Motor neuron (in vitro differentiated cells): ENCODE data around the gene POP4. TPM values are rescaled to one million over a fixed set of nuclear protein-coding genes. Genes with fewer than 3 reads are reported as not detected.

ENCODE experiments used
- ATAC-seq, 8 experiments: fragments of 200-7000 bp; cut with Tn5 transposase; replicated peaks in 6 of 8; 2 replicates each; pipeline ENCODE4 v1.8.0; 2021; ENCODE audit warnings: mild to moderate bottlenecking in 8 of 8, moderate library complexity in 8 of 8
- H3K27ac ChIP-seq, 2 donors: fragments of 250-450 bp; sonication (Bioruptor Pico); 2 replicates each; pipeline ENCODE4 v1.9.0; 2021; ENCODE audit warnings: antibody characterized with exemption in 2 of 2, mild to moderate bottlenecking in 2 of 2, moderate library complexity in 1 of 2
- H3K4me1 ChIP-seq, 2 donors: fragments of 250-450 bp; sonication (Bioruptor Pico); replicated peaks in 1 of 2; 2 replicates each; pipeline ENCODE4 v1.6.1; 2021; ENCODE audit warnings: antibody characterized with exemption in 2 of 2, mild to moderate bottlenecking in 2 of 2, moderate library complexity in 1 of 2
- H3K4me3 ChIP-seq, 5 donors: fragments of 250-450 bp; sonication (Bioruptor Pico); 2 replicates each; pipeline ENCODE4 v1.9.0; 2021; ENCODE audit warnings: antibody characterized with exemption in 5 of 5, mild to moderate bottlenecking in 5 of 5, moderate library complexity in 4 of 5
- WGBS, 10 experiments: fragments of 450-650 bp; shearing (Covaris generic); methylation state at CpG; one replicate each; pipeline ENCODE4 v1.0.0; 2022; 5-methylcytosine and 5-hydroxymethylcytosine counted together
- in situ Hi-C, 9 experiments: fragments of 400-800 bp; cut with MboI; loops; one replicate each; pipeline ENCODE4 v1.15.0; 2021; ENCODE audit warnings: low sequenced_read_pairs in 9 of 9, low pct_unique_long_range_greater_than_20kb in 2 of 9; ENCODE audit not compliant: unreplicated experiment in 9 of 9
- total RNA-seq, 8 experiments: library from RNA; unstranded; fragments of 300-600 nt; gene quantifications; 2 replicates each; pipeline versions ENCODE4 v1.2.3 to v1.2.4, GENCODE V29; 2022

The POP4 gene
- total RNA-seq, 8 experiments from 2014 or later: 38.2 to 115 (median 66.1) TPM

DNA sequence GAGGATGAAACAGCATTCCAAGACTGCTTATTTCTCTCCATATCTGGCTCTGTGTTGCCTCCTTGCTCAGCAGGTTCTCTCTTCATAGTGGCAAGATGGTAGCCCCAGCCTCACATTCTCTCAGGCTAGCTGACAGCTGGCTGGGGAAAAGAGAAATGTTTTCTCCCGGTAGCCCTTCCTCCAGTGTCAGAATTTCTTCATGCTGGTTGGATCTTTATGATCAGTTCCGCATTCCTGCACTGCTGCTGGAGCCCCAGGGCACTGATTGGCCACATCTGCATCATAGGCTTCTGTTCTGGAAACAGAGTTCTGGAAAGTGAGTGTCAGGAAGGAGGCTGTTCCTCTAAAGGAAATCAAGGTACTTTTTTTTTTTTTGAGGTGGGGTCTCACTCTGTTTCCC lies 24.6 kb downstream of the POP4 start:
- Histone ChIP-seq H3K27ac (no peak overlapping the region), H3K4me1 (no peaks in the 10 kb centered on the region), H3K4me3 (no peak overlapping the region)
- peak in 3 of 8 experiments; percentile 14 to 61 (median 49) for ATAC-seq
- 13 to 100% (median 83%) methylated on average over 1 to 2 of the region's 2 CpGs; no CpG with 5 or more reads in 3 of the 10 experiments for WGBS, 10 experiments
- in situ Hi-C loops: no loop called here

DNA sequence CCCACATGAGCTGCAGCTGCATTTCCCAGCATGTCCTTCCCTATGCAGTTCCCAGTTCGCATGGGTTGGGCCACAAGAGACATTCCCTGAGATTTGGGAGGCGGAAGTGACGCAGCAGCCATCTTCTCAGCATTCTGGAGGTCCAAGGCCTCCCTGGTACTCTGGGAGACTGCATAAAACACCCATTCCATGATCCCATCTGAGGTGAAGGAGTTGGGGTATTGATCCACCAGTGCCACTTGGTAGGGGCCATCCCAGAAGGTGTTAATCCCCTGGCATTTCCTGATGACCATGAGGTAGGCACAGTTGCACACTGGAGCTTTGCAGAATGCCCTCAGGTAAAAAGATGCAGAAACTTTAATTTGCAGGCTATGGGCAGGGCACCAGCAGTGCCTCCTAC lies 25.4 kb downstream of the POP4 start:
- in situ Hi-C loops: no loop called here
- no peak overlapping the region for H3K4me3 ChIP-seq
- H3K4me1 ChIP-seq: no peaks in the 10 kb centered on the region
- no peak for ATAC-seq
- 75 to 90% methylated on average over 2 to 3 of the region's 3 CpGs; no CpG with 5 or more reads in 8 of the 10 experiments for WGBS, 10 experiments
- H3K27ac ChIP-seq: no peak overlapping the region

DNA sequence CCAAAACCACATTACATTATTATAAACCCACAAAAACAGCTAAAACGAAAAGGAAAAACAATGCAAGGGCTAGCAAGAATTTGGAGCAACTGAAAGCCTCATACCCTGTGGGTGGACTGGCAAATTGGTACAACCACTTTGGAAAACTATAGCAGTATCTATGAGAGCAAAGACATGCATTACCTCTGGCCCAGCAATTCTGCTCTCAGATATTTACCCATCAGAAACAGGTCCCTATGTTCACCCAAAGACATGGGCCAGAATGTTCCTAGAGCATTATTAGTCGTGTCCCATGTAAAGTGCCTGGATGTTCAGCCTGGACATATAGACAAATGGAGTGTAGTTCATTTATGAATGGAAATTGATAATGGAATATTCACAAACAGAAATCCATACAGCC lies 27.9 kb downstream of the POP4 start:
- in situ Hi-C loops: no loop called here
- H3K27ac ChIP-seq: no peak overlapping the region
- H3K4me1 ChIP-seq: no peaks in the 10 kb centered on the region
- 8 to 94% (median 51%) methylated on average over 1 to 2 of the region's 2 CpGs; no CpG with 5 or more reads in 2 of the 10 experiments for WGBS, 10 experiments
- ATAC-seq: no peak
- no peak overlapping the region for H3K4me3 ChIP-seq

DNA sequence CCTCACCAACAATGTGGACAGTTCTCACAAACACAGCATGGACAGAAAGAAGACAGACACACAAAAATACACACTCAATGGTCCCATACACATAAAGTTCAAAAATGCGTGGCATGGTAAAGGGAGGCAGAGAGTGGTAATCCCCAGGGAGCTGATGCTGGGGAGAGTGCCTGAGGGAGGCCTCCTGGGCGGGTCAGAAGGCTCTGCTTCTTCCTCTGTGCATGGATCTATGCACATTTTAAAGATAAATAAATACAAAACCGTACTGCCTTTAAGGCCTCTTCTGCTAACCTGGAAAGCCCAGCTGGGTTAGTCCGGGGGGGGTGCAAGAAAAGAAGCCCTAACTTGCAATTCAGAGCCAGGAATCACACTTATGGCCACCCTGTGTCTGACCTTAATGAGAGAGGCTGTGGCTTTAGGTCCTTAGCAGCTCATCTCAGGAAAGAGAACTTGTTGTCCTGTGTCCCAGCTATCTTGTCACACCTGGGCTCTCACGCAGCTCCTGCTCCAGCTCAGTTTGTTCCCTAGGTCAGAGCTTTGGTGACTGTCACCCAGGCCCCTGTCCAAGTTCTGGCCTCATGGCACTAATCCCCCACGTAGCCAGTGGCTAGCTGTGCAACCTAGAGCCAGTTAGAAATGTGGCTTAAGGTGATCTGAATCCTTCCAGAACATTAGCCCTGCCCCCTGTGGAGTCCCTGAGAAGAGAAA lies 28.5 kb downstream of the POP4 start:
- 0 to 83% (median 64%) methylated on average over 1 to 3 of the region's 6 CpGs; no CpG with 5 or more reads in 1 of the 10 experiments for WGBS, 10 experiments
- Histone ChIP-seq H3K27ac (no peak overlapping the region), H3K4me3 (no peak overlapping the region), H3K4me1 (no peaks in the 10 kb centered on the region)
- peak in 3 of 8 experiments; percentile 70 to 93 (median 83) for ATAC-seq
- in situ Hi-C loops: no loop called here

DNA sequence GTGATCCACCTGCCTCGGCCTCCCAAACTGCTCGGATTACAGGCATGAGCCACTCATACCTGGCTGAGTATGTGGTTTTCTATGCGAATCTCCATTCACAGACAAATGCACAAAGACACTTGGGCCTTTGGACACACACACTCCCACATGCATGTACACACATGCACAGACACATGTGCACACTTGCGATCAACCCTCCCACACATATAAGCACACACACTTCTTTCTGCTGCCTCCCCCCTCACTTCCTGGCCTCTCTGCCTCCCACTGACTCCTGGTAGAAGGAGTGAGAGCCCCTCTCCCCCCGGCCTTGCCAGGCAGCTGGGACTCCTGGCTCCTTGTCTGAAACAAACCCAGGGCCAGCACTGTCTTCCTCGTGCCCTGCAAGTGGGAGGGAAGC lies 29.9 kb downstream of the POP4 start:
- no peak for ATAC-seq
- H3K27ac ChIP-seq: no peak overlapping the region
- in situ Hi-C loops: no loop called here
- no peaks in the 10 kb centered on the region for H3K4me1 ChIP-seq
- 70 to 100% (median 89%) methylated on average over 1 to 5 of the region's 6 CpGs; no CpG with 5 or more reads in 5 of the 10 experiments for WGBS, 10 experiments
- H3K4me3 ChIP-seq: no peak overlapping the region

DNA sequence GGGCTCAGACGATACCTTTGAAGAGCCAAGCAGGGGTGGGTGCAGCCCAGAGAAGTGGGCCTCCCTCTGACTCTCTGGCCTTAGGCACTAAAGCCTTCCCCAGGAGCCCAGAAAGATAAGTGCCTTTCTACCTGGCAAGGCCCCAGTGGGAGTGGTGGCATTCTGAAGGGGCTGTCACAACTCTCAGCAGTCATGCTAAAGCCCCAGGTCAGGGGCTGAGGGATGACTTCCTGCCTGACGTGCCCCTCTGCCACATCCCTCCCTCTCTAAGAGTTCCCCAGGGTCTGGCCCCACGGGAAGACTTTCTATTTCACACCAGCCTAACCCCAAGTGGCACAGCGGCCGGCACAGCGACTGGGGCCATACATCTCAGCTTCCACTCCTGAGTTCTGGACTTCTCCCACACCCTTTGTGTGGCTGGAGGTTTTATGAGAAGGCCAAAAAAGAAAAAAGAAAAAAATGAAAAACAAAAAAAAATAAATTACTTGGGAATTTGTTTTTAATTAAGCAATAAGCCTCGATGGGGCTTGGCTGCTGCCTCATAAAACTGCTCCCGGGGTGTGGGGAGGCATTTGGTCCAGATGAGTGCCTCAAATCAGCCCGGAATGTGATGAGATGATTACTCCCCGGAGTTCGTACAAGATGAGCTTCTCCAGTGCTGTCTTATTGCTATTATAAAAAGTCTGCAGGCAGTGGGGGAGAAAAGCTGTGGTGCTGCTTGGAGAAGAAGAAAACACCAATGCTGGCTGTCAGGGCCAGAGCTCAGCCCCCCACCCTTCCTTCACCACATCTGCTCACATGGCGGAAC lies 30.7 kb downstream of the POP4 start:
- Histone ChIP-seq H3K27ac (no peak overlapping the region), H3K4me1 (no peaks in the 10 kb centered on the region), H3K4me3 (no peak overlapping the region)
- in situ Hi-C loops: no loop called here
- WGBS, 10 experiments: 0 to 87% (median 71%) methylated on average over 1 to 10 of the region's 12 CpGs; no CpG with 5 or more reads in 1 of the 10 experiments
- ATAC-seq: no peak

DNA sequence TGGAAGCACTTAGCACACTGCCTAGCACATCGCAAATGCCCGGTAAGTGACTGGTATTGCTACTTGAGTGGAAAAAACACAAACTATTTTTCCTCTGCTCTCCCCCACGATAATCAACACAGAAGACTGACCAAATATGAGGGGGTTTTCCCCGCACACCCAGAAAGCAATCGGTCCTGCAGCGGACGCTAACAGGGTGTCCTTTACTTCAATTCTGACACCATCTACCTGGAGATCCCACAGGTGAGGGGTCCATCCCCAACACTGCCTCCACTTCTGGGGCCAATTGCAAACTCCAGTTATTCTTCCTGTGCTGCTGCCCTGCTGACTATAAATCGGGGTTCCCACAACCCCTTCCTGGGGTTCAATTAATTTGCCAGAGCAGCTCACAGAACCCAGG lies 33.0 kb downstream of the POP4 start:
- ATAC-seq: no peak
- H3K27ac ChIP-seq: no peak overlapping the region
- H3K4me1 ChIP-seq: no peaks in the 10 kb centered on the region
- H3K4me3 ChIP-seq: no peak overlapping the region
- WGBS, 10 experiments: 17 to 100% (median 100%) methylated on average over 1 to 4 of the region's 8 CpGs; no CpG with 5 or more reads in 2 of the 10 experiments
- in situ Hi-C loops: no loop called here

DNA sequence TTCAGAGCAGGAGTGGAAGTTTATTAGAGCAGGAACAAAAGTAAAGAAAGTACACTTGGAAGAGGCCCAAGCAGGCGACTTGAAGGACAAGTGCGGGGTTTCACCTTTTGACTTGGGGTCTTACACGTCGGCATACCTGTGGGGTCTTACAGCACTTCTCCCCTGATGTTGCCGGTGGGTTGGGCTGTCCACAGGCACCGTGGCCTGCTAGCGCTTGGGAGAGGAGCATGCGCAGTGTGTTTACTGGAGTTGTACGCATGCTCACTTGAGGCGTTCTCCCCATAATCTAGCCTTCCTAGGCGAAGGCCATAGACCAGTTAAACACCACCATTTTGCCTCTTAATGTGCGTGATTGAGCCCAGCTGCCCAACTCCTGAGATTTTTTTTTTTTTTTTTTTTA lies 34.1 kb downstream of the POP4 start:
- Histone ChIP-seq H3K4me3 (no peak overlapping the region), H3K27ac (no peak overlapping the region), H3K4me1 (no peaks in the 10 kb centered on the region)
- in situ Hi-C loops: no loop called here
- WGBS, 10 experiments: 68 to 100% (median 85%) methylated on average over 2 to 11 of the region's 12 CpGs; no CpG with 5 or more reads in 1 of the 10 experiments
- no peak for ATAC-seq

DNA sequence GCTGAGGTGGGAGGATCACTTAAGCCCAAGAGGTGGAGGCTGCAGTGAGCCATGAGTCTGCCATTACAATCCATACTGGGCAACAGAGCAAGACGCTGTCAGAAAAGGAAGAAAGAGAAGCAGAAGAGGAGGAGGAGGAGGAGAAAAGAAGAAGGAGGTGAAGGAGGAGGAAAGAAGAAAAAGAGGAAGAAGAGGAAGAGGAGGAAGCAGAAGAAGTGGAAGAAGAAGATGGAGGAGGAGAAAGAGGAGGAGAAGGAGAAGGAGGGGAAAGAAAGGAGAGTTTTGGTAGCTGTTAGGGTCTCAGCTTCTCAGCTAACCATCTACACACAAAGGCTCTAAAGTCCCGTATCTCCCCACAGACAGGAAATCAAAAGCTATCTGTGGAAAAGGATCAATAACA lies 35.5 kb downstream of the POP4 start:
- ATAC-seq: no peak
- WGBS, 10 experiments: 40 to 100% (median 86%) methylated on average over 1 to 2 of the region's 2 CpGs; no CpG with 5 or more reads in 1 of the 10 experiments
- in situ Hi-C loops: no loop called here
- Histone ChIP-seq H3K4me1 (no peaks in the 10 kb centered on the region), H3K4me3 (no peak overlapping the region), H3K27ac (no peak overlapping the region)

DNA sequence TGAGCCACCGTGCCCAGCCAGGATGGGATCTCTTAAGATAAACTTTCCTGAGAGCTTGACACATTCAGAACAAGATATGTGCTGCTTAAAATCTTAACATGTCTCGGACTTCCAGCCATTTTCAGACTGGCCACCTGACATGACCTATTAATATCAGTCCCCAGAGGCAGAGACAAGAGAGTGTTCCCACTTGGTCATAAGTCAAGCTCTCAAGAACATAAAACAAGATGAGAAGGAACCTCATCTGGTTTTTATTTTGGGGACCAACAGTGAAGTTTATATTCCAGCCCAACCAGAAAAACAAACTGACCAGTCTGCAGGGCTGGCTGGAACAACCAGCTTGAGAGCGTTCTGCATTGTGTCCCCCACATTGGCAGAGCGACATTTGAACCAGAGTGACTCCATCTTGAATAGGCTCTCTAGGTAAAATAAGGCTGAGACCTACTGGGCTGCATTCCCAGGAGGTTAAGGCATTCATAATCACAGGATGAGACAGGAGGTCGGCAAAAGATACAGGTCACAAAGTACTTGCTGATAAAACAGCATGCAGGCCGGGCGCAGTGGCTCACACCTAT lies 37.4 kb downstream of the POP4 start:
- Histone ChIP-seq H3K4me3 (no peak overlapping the region), H3K27ac (no peak overlapping the region), H3K4me1 (no peaks in the 10 kb centered on the region)
- no peak for ATAC-seq
- in situ Hi-C loops: no loop called here
- WGBS, 10 experiments: 0 to 100% (median 90%) methylated on average over 2 to 5 of the region's 7 CpGs; no CpG with 5 or more reads in 1 of the 10 experiments

DNA sequence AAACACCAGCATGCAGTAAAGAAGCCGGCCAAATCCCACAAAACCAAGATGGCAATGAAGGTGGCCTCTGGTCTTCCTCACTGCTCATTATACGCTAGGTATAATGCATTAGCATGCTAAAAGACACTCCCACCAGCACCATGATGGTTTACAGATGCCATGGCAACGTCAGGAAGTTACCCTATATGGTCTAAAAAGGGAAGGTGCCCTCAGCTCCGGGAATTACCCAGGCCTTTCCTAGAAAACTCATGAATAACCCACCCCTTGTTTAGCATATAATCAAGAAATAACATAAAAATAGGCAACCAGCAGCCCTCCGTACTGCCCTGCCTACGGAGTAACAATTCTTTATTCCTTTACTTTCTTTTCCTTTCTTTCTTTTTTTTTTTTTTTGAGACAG lies 38.1 kb downstream of the POP4 start:
- Histone ChIP-seq H3K4me1 (no peaks in the 10 kb centered on the region), H3K4me3 (no peak overlapping the region), H3K27ac (no peak overlapping the region)
- WGBS, 10 experiments: 59 to 93% (median 77%) methylated on average over 1 to 6 of the region's 6 CpGs
- in situ Hi-C loops: no loop called here
- peak in 1 of 8 experiments; percentile 54 for ATAC-seq

DNA sequence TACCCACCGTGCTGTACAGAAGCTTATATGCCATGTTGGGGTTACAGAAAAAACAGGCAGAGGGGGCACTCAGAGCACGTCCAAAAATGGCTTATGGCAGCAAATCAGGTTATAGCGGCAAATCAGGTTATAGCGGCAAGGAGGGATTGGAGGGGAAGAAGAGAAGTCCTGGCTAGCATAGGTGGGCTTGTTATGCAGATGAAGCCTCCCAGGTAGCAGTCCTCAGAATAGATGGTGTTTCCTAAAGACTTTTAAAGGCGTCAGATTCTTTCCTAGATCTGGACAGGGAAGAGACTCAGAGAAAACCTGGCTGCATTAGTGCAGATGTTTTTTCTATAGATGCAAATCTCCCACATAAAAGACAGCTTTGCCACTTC lies 39.4 kb downstream of the POP4 start:
- Histone ChIP-seq H3K27ac (no peak overlapping the region), H3K4me3 (no peak overlapping the region), H3K4me1 (peaks cover 0 to under 1% of the 10 kb centered on the region in 2 donors)
- in situ Hi-C loops: no loop called here
- WGBS, 10 experiments: 17 to 67% (median 42%) methylated on average over 1 to 5 of the region's 5 CpGs; no CpG with 5 or more reads in 1 of the 10 experiments
- ATAC-seq: peak in 2 of 8 experiments; percentile 41 to 45

DNA sequence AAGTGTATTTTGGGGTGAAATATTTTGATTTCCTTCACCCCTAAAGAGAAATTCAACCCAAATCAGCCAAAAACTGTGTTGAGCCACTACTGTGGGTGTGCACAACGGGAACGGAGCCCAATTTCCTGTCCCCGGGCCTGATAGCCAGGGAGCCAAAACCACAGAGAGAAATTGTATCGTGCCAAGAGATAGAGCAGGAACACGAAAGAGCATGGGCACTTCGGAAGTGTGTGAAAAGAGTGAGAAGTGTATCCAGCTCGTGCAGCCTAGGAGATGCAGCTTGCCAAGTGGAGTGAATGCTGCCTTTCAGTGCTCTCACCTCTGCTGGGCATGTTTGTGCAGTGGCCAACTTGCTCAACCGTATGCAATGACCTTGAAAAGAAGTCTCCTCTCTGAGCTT lies 39.8 kb downstream of the POP4 start:
- peak in 4 of 8 experiments; percentile 24 to 82 (median 54) for ATAC-seq
- no peak overlapping the region for H3K4me3 ChIP-seq
- WGBS, 10 experiments: 0 to 100% (median 60%) methylated on average over 1 to 7 of the region's 8 CpGs; no CpG with 5 or more reads in 1 of the 10 experiments
- no peak overlapping the region for H3K27ac ChIP-seq
- peaks cover 0 to 2% of the 10 kb centered on the region in 2 donors for H3K4me1 ChIP-seq
- in situ Hi-C loops: no loop called here
